Mucosa of descending colon (tissue), 3 donors: ENCODE measurements around the gene EMILIN3. TPM values are rescaled to one million over a fixed set of nuclear protein-coding genes. Genes with fewer than 3 reads are reported as not detected.

ENCODE experiments used
- ATAC-seq: fragments of 200-7000 bp; cut with Tn5 transposase; one replicate; pipeline ENCODE4 v1.9.1; 2020; ENCODE audit warnings: mild to moderate bottlenecking, moderate library complexity
- DNase-seq, 3 donors: peaks; one replicate each; pipeline ENCODE4 v3.0.0-alpha.2; 2020
- H3K36me3 ChIP-seq: fragments of 200-600 bp; one replicate; pipeline ENCODE4 v1.8.0; 2021; ENCODE audit warnings: low read depth, mild to moderate bottlenecking
- H3K4me1 ChIP-seq: fragments of 200-600 bp; one replicate; pipeline ENCODE4 v1.8.0; 2021; ENCODE audit warnings: low read depth, mild to moderate bottlenecking
- H3K4me3 ChIP-seq: fragments of 200-600 bp; one replicate; pipeline ENCODE4 v1.8.0; 2021; ENCODE audit warnings: mild to moderate bottlenecking
- H3K9me3 ChIP-seq: fragments of 200-600 bp; one replicate; pipeline ENCODE4 v1.8.0; 2021; ENCODE audit warnings: mild to moderate bottlenecking
- CTCF ChIP-seq: fragments of 200-600 bp; IDR thresholded peaks from one replicate; pipeline ENCODE4 v1.8.0; 2022; ENCODE audit warnings: antibody characterized with exemption, mild to moderate bottlenecking
- intact Hi-C, 2 donors: fragments of 100-400 bp; cut with DNase I in 1 of 2; cut with micrococcal nuclease in 1 of 2; formaldehyde crosslinking; loops; one replicate each; pipeline versions ENCODE4 v1.11.0 to v1.11.1; 2022; cut with DNase I, micrococcal nuclease
- total RNA-seq, 3 donors: library from RNA; stranded (reverse); fragmentation: NEBNext Ultra II Directional in 2 of 3; extraction: Animal tissue kit (Norgen Biotek cat#: 25700) in 2 of 3; gene quantifications; one replicate each; pipeline versions ENCODE4 v1.2.1 to v1.2.4, GENCODE V29; 2021 to 2023
- donor health status: DM: no; HTN: no; CAD: no; lungs with moderate emphysema.
- donor health status: DM: no; HTN: no; CAD: no.
- donor health status: DM: no; HTN: yes; CAD: no.

The EMILIN3 gene
- total RNA-seq, 3 donors from 2014 or later, result 0.23 to 4.0 TPM; not detected in 1

GRCh38 chr20:41359541-41360011 lies 7.0 kb downstream of the EMILIN3 start:
- no peaks in the 10 kb centered on the region for H3K36me3 ChIP-seq
- TF ChIP-seq CTCF, result no peak
- DNase-seq (no peak), ATAC-seq (no peak)
- H3K9me3 ChIP-seq, result no peaks in the 10 kb centered on the region
- intact Hi-C loops, result no loop called here
- no peak overlapping the region for H3K4me3 ChIP-seq
- H3K4me1 ChIP-seq, result no peaks in the 10 kb centered on the region

DNA sequence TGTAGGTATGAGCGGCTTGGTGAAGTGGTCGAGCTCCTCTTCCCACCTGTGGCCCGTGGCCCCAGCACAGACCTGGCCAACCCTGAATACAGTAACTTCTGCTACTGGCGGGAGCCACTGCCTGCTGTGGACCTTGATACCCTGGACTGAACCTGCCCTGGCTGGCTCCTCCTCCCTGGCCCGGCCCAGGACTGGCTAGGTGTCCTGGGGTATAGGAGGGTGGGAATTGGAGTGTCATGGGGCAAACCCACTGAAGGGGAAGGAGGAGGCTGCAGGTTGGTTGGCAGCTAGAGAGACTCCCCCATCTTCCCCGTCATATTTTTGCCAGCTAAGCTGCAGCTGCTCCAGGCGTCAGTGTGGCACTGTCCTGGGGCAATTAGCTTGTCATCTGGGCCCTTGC lies 7.9 kb downstream of the EMILIN3 start:
- no peak for TF ChIP-seq CTCF
- Histone ChIP-seq H3K9me3 (no peaks in the 10 kb centered on the region), H3K4me3 (no peak overlapping the region), H3K4me1 (no peaks in the 10 kb centered on the region), H3K36me3 (no peaks in the 10 kb centered on the region)
- DNase-seq (no peak), ATAC-seq (no peak)
- intact Hi-C loops, result no loop called here

GRCh38 chr20:41358230-41358629 lies 8.4 kb downstream of the EMILIN3 start:
- no peaks in the 10 kb centered on the region for H3K9me3 ChIP-seq
- ATAC-seq (no peak), DNase-seq (no peak)
- TF ChIP-seq CTCF, result no peak
- intact Hi-C loops, result no loop called here
- no peaks in the 10 kb centered on the region for H3K36me3 ChIP-seq
- H3K4me3 ChIP-seq, result no peak overlapping the region
- no peaks in the 10 kb centered on the region for H3K4me1 ChIP-seq

- ATAC-seq (no peak), DNase-seq (no peak)
- no peaks in the 10 kb centered on the region for H3K36me3 ChIP-seq
- no peaks in the 10 kb centered on the region for H3K4me1 ChIP-seq
- no peak for TF ChIP-seq CTCF
- no peak overlapping the region for H3K4me3 ChIP-seq
- no peaks in the 10 kb centered on the region for H3K9me3 ChIP-seq
- intact Hi-C loops, result no loop called here
Observed at GRCh38 chr20:41357424-41358163, 9.0 kb downstream of the EMILIN3 start.

DNA sequence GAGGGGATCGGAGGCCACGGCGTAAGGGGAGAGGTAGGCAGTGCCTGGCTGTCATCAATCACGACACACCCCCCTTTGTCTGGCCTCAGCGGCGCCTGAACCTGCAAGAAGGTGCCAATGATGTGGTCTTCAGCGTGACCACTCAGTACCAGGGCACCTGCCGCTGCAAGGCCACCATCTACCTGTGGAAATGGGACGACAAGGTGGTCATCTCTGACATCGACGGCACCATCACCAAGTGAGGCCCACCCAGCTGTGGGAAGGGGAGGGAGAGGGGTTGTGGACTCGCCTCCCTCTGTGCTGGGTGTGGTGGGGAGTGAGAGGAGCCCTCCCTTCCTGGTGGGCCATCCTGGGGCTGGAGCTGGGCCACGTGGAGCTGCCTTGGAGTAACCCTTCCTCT lies 9.7 kb downstream of the EMILIN3 start:
- ATAC-seq (no peak), DNase-seq (no peak)
- H3K36me3 ChIP-seq, result no peaks in the 10 kb centered on the region

More for the DNA sequence above, 9.7 kb downstream of the EMILIN3 start:
- Histone ChIP-seq H3K9me3 (no peaks in the 10 kb centered on the region), H3K4me3 (no peak overlapping the region), H3K4me1 (no peaks in the 10 kb centered on the region)
- intact Hi-C loops, result no loop called here
- no peak for TF ChIP-seq CTCF
